ENCODE measurements around the gene EFCAB13.

DNA sequence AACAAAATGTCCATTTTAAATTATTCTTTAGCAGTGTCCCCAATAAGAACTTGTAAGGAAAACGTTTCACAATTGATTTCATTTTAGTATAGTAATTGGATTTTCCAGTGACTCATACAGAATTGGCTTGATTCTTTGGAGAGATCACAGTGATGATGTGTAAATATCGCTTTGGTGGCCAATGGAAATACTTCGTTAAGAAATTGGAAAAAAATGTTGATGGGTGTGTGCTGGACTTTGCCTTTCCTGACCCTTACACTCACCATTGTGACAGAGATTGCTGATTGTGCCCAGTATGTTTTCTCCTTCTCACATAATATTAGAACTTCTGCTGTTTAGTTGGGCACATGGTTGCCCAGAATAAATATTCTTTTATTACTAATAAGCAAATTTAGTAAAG is 7.4 kb upstream of the EFCAB13 start:
- no peak for TF ChIP-seq POLR2A (IDR thresholded peaks at IDR 0.05)
- TF ChIP-seq, protein P1, sequence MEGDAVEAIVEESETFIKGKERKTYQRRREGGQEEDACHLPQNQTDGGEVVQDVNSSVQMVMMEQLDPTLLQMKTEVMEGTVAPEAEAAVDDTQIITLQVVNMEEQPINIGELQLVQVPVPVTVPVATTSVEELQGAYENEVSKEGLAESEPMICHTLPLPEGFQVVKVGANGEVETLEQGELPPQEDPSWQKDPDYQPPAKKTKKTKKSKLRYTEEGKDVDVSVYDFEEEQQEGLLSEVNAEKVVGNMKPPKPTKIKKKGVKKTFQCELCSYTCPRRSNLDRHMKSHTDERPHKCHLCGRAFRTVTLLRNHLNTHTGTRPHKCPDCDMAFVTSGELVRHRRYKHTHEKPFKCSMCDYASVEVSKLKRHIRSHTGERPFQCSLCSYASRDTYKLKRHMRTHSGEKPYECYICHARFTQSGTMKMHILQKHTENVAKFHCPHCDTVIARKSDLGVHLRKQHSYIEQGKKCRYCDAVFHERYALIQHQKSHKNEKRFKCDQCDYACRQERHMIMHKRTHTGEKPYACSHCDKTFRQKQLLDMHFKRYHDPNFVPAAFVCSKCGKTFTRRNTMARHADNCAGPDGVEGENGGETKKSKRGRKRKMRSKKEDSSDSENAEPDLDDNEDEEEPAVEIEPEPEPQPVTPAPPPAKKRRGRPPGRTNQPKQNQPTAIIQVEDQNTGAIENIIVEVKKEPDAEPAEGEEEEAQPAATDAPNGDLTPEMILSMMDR (IDR thresholded peaks at IDR 0.05): no peak

Data from adrenal gland (tissue), 5 donors.